GM19351 (cell line): Measurements from ENCODE around the gene SMR3A.

Experiments used
- ATAC-seq: cut with Tn5 transposase; IDR thresholded peaks from one replicate; pipeline ENCODE4 v1.9.1; 2021; ENCODE audit warnings: mild to moderate bottlenecking, moderate library complexity; ENCODE audit not compliant: unreplicated experiment

The SMR3A gene

DNA sequence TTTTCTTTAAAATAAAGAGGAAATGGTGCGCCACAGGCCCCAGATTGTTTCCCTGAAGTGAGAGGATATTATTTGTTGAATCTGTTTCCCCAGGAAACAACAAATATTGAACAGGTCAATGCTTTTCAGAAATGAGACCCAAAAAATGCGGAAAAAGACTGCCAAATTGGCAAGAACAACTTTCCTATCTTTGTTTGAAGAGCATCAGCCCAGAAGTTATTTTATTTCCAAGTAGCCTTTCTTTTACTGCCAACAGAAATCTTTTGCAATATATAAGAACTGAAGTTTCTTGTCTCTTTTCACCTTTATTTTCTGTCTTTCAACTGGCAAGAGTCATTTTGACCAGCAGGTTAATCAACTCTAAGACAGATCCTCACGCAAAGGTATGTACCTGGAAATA is at the start of gene SMR3A:
SMR3A (plus strand) TSS at position 301 of the 400 bp plus-strand sequence. CDS start 1,356 bp downstream, outside the sequence.
- no peak for ATAC-seq

DNA sequence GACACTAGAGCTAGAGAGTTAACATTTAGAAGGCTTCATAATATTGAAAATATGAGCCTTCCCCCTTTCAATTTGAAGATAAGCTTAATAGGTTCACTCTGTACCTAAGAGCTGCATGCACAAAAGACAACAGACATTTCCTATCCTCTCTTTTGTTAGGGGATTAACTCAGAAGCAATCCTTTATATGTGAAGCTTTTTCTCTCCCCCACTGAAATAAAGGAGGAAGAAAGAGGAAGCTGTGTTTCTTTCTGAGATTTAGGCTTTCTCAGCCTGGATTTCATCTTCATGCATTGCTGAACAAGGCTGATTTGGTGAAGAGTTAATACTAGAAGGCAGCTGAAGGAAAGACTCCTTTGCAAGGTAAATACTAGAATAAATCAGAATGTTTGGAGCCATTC is 46.8 kb upstream of the SMR3A start:
- ATAC-seq, result no peak

DNA sequence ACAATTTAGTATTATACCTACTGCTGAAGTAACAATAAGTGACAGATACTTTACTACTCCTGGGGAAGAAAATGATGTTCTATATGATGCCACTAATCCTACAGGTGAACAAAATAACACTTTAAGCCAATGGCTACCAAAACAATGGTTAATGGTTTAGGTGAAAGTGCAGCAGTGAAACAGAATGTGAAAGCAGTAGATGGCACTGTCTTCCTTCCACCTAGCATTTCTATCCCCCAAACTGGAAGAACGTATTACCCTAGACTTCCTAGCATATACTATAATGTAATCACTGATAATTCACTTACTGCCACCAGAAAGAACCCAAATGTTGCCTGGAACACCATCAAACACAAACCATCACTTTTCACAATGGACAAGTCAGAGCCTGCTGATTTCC is 44.6 kb upstream of the SMR3A start:
- ATAC-seq, result peak; percentile 85

DNA sequence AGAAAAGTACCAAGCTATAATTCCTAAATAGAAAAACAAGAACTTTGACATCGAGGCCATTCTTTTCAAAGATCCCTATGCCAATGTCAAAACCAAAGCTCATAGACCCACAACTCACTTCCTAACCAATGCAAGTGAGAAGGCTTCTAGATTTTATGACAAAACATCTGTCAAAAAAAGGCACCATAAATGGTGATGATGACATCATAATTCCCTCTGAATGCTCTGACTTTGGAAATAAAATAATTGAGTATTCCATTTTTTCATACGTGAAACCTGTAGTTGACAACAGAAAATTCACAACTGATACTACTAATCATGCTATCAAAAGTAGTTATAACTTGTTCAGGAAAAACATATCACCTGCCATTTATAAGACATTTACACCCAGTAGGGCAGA is 34.5 kb upstream of the SMR3A start:
- ATAC-seq, result no peak

DNA sequence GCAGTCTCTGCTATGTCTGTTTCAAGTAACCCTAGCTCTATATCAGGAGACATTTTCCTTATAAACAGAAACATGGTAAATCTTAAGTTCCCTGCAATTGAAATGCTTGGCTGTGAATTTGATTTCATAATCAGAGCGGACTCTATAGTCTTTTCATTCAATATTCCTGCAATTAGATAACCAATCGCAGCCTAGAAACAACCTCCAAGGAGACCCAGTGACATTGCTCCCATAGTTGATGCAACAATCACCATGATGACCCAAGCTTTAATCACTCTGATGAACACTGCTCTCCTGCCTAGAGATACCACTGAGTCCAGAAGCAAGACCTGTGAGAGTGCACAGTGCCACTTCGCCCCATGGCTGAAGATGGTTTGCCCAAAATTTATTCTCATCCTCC is 25.9 kb upstream of the SMR3A start, which contains the start of gene CABS1:
CABS1 (plus strand) TSS at position 301 of the 400 bp plus-strand sequence; CDS start at position 360, 59 bp downstream.
- no peak for ATAC-seq

DNA sequence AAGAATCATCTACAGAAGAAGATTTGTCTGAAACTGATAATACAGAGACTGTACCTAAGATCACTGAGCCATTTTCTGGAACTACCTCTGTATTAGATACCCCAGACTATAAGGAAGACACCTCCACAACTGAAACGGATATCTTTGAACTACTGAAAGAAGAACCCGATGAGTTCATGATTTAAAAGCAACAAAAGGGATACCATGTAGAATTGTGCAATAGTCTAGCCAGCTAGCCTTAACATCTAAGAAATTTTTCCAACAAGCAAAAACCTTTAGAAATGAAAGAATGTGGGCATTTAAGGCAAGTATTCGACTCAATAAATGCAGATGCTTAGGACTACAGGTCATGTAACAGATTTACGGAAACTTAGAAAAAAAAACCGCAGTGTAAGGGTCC is 24.5 kb upstream of the SMR3A start:
- ATAC-seq, result no peak

DNA sequence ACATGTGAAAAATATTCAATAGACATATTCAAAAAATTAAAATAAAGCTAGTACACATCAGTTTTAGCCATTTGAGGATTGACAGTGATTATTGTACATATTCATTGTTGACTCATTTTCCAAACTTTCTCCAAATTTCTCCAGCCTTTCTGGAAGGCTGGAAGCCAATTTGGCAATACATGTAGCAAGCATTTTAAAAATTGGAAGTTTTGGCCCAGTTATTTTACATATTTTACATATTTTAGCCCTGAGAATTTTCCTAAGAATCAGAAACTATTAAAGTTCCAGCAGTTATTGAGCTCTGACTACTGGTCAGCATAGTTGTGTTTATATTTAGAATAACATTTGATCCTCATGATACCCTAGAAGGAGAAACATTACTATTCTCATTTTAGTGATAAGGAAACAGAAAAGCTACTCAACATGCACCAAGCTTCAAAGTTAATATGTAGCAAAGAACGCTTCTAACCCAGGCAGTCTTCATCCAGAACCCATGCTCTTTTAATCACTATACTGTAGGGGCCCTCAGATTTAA is 22.6 kb upstream of the SMR3A start:
- no peak for ATAC-seq

DNA sequence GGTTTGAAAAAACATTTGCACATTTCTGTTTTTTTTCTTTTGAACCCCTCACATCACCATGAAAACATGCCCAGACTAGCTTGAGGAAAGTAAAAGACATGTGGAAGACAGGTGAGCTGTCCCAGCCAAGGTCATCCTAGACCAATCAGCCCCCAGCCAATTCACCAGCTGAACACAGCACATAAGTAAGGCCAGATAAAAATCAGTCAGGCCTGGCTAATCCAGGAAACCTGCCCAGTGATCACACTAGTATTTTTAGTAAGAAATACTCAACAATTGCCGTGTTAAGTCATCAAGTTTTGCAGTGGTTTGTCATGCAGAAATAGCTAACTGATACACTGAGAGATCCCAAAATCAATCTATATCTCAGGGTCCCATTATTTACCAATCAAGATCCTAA is 4.4 kb upstream of the SMR3A start:
- ATAC-seq, result peak; percentile 43

DNA sequence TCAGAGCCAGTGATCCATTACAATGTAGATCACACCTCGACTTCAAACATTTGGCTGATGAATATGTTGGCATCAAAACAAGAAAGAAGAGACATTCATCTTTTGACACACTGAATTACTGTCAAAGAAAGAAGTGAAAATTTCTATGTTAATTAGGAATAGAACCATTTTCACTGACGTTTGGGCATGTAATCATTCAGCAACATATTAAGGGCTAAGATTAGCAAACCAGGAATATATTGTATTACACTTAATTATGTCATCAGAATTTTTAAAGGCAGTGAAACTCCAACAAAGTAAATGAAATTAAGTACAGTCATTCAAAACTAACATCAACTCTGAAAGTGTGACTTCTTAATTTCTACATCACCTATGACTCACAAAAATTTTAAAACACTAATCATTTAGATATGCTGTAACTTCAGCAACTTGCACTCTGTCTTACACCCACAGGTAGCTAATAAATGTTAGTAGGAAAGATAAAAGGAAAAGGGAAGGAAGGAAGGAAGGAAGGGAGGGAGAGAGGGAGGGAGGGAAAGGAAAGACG is 1.4 kb upstream of the SMR3A start:
- no peak for ATAC-seq

DNA sequence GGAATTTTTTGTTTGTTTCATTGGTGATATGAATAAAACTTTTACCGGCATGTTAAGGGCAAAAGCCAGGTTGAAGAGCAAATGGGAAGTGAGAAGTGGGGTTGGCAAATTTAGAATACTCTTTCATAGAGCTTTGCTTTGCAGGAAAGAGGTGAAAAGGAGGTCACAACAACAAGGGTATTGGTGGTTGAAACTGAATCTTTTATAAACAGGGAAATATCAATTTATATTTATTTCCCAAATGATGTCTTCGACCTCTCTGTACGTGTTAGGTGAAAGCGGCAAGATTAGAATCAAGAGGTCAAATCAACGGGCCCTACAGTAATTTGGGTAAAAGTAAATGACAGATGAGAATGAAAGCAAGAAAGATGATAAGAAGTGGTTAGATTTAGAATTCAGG is 3.4 kb downstream of the SMR3A start:
- ATAC-seq, result no peak

DNA sequence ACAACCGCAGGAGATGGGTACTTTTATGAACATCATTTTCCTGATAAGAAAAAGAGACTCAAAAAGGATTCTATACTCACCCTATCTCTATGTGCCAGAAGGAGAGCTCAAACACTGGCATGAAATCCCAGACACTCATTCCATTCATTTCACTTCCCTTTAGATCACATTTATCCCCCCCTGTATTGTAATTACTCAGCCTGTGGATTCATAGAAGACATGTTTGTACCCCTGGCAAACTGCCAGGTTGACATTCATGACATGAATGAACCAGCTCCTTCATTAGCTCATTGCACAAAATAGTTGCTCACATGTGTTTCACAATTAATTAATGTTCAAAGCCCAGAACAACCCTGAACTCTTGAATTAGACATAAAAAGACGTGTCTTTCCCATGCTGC is 4.9 kb downstream of the SMR3A start:
- peak; percentile 37 for ATAC-seq

DNA sequence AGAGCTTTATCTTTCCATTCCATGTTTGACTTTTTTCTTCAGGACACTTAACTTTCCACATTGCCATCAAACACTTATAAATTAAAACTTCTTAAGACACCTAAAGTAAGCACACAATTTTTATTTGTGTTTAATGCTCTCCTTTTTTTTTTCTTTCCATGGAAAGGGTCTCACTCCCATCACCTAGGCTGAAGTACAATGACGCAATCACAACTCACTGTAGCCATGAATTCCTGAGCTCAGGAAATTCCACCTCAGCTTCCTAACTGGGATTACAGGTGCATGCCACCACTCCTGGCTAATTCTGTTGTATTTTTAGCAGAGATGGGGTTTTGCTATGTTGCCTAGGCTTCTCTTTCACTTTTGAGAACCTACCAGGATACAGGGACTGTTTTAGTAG is 7.3 kb downstream of the SMR3A start:
- no peak for ATAC-seq

DNA sequence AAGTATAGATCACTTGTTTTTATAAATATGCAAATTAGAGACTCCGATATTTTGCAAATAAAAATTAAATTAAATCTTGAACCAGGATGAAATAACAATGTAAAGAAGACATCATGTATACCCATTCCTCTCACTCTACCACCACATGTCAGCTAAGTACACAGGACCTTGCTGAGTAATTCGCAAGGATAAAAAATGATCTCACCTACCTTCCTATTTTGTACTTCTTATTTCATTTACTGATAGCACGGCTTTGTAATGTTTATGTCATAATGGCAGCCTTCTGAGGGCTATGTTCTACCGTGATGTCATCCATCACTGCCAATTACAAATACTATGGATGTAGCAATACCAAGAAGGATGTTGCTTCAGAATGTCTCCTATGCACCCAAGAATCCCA is 11.4 kb downstream of the SMR3A start:
- no peak for ATAC-seq

DNA sequence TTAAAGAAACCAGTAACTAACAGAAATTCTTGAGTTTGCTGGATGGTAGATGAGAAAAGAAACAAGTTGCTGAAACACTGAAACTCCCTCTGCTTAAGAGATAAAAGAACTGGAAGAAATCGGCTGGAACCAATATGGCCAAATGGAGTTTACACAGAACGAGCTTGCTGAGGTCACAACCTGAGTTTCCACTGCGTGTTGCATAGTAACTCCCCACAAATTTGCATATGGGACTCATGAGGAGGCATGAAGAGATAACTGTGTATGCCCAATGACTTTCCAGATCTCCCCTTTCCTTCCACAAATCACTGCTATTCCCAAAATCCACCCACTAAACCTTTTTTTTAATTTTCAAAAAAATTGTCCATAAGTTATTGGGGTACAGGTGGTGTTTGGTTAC is 12.2 kb downstream of the SMR3A start:
- no peak for ATAC-seq

DNA sequence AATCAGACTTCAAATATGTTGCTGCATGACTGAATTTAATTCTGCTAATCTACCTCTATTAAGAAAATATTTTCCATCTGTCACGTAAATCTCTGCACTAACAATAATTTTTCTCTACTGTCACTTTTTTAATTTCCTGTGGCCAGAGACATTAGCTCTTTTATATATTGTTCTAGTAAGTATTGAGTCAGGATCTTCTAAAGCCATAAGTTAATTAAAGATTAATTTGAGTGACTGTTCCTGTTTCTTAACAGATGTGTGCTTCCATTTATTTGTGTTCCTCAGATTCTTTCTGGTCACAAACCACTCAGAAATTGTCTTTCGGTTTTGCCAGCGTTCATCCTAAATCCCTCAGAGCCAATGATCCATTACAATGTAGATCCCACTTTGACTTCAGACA is 20.0 kb downstream of the SMR3A start:
- ATAC-seq, result no peak

DNA sequence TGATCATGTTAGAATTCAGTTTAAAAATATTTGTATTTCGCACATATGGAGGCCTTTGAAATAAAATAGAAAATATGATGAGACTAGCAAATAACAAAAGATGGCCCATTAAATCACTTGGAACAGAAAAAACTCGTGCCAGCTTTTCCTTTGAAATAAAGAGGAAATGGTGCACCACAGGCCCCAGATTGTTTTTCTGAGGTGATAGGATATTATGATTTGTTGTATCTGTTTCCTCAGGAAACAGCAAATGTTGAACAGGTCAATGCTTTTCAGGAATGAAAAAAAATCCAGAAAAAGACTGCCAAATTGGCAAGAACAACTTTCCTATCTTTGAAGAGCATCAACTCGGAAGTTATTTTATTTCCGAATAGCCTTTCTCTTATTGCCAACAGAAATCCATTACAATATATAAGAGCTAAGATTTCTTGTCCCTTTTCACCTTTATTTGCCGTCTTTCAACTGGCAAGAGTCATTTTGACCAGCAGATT is 22.2 kb downstream of the SMR3A start, which contains the start of gene SMR3B:
SMR3B (plus strand) TSS at position 441 of the 491 bp plus-strand sequence. CDS start 1,380 bp downstream, outside the sequence.
- no peak for ATAC-seq

DNA sequence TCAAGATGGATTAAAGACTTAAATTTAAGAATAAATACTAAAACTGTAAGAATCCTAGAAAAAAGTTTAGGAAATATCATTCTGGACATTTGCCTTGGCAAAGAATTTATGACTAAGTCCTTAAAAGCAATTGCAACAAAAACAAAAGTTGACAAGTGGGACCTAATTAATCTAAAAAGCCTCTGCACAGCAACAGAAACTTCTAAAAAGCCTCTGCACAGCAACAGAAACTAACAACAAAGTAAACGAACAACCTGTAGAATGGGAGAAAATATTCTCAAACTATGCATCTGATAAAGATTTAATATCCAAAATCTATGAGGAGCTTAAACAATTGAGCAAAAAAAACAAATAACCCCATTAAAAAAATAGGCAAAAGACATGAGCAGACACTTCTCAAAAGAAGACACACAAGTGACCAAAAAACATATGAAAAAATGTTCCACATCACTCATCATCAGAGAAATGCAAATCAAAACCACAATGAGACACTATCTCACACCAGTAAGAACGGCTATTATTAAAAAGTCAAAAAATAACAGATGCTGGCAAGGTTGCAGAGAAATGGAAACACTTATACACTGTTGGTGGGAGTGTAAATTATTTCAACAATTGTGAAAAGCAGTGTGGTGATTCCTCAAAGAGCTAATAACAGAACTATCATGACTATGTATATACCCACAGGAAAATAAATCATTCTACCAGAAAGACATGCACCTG is 31.7 kb downstream of the SMR3A start:
- peak; percentile 59 for ATAC-seq

DNA sequence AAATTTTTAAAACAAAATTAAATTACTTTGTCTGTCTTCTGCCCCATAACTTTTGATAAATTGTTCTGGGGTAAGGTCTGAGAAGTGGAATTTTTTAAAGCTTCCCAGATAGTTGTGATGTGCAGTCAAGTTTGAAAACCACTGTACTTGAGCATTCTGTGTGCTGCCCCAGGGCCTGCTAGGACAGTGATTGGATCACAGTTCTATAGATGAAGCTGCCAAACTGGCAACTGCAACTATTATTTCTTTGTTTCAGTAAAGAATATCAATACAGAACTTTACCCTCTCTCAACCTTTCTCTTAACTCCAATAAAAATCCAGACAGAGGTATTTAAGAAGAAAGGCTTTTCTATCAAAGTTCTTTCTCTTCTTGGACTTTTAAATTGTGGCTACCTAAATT is 37.0 kb downstream of the SMR3A start, which contains the start of gene OPRPN:
OPRPN (plus strand) TSS at position 361 of the 400 bp plus-strand sequence. CDS start 1,346 bp downstream, outside the sequence.
- no peak for ATAC-seq

DNA sequence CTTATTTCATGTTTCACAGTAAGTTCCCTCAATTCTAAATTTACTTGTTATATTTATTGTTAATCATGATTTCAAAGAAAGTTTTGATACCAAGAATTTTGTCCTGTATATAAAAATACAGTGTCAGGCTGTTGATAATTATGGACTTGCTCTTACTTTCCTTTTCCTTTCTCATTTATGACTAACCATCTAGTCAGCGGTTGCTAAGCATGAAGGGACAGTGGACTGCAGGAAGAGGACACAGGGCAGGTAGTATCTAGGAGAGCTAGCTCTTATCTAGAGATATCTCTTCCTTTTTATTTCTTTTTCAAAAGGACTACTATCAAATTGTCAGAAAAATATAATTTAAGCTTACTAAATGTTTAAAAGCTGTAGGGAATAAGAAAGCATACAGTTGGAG is 38.8 kb downstream of the SMR3A start:
- ATAC-seq, result peak; percentile 55

DNA sequence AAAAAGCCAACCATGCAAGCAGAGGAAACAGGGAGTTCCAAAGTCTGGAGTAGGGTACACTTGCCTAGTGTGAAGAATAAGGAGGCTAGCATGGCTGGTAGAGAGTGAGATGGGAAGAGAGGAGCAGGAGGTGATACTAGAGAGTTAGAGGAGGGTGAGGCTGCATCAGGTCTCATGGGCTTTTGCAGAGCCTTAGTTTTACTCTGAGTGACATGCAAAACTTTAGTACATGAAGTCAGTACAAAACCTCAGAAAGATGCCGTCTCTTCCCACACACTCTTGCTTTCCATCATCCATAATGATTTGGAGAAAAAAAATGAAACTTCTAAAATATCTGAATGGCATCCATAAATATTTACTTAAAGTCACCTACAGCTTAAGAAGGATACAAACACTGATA is 42.2 kb downstream of the SMR3A start:
- peak; percentile 51 for ATAC-seq

DNA sequence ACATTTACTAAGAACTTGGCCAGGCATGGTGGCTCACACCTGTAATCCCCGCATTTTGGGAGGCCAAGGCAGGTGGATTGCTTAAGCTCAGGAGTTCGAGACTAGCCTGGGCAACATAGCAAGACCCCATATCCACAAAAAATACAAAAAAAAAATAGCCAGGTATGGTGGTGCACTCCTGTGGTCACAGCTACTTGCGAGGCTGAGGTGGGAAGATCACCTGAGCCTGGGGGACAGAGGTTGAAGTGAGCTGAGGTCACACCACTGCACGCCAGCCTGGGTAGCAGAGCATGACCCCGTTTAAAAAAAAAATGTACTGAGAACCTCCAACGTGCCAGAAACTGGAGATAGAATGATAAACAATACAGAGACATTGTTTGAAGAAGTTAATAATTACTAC is 45.2 kb downstream of the SMR3A start:
- ATAC-seq, result no peak
